Activated gamma-delta T cell treated with Interleukin-2 at 50 U/mL for 16 hours (primary cell): ENCODE results near the gene PALLD.

Experiments used
- DNase-seq: peaks from one replicate; pipeline ENCODE4 v3.0.0-alpha.2; 2020

The PALLD gene

GRCh38 chr4:168560184-168561180 lies 63.6 kb downstream of the PALLD start:
- DNase-seq: no peak

- no peak for DNase-seq
Observed at GRCh38 chr4:168562041-168562571, 65.3 kb downstream of the PALLD start.

GRCh38 chr4:168564023-168564422 lies 67.2 kb downstream of the PALLD start:
- no peak for DNase-seq

- no peak for DNase-seq
Observed at GRCh38 chr4:168565130-168565529, 68.3 kb downstream of the PALLD start.

- no peak for DNase-seq
Observed at GRCh38 chr4:168566726-168567125, 69.9 kb downstream of the PALLD start.

- DNase-seq: no peak
Observed at GRCh38 chr4:168569066-168569930, 72.4 kb downstream of the PALLD start.

- DNase-seq: no peak
Observed at GRCh38 chr4:168569931-168570276, 73.1 kb downstream of the PALLD start.

- DNase-seq: no peak
Observed at GRCh38 chr4:168570466-168570865, 73.6 kb downstream of the PALLD start.

- no peak for DNase-seq
Observed at GRCh38 chr4:168572002-168572401, 75.2 kb downstream of the PALLD start.

- no peak for DNase-seq
Observed at GRCh38 chr4:168573870-168574269, 77.0 kb downstream of the PALLD start.

GRCh38 chr4:168574581-168575295 lies 77.9 kb downstream of the PALLD start:
- no peak for DNase-seq

GRCh38 chr4:168575473-168575872 lies 78.6 kb downstream of the PALLD start:
- no peak for DNase-seq

- no peak for DNase-seq
Observed at GRCh38 chr4:168577624-168578023, 80.8 kb downstream of the PALLD start.

- no peak for DNase-seq
Observed at GRCh38 chr4:168580228-168580627, 83.4 kb downstream of the PALLD start.

GRCh38 chr4:168584321-168584771 lies 87.5 kb downstream of the PALLD start:
- DNase-seq: no peak

- no peak for DNase-seq
Observed at GRCh38 chr4:168585168-168586091, 88.6 kb downstream of the PALLD start.

GRCh38 chr4:168586926-168587325 lies 90.1 kb downstream of the PALLD start:
- DNase-seq: no peak

- DNase-seq: no peak
Observed at GRCh38 chr4:168587411-168588125, 90.7 kb downstream of the PALLD start.

- DNase-seq: no peak
Observed at GRCh38 chr4:168588916-168589531, 92.2 kb downstream of the PALLD start.

- no peak for DNase-seq
Observed at GRCh38 chr4:168592676-168593075, 95.8 kb downstream of the PALLD start.
